HG03571 (cell line): ENCODE measurements around the gene GM2A.
A peak's percentile ranks its signal among the peaks of the same experiment; 100 is the strongest.
"Not testable (repeated sequence)": the region's sequence is repeated elsewhere in the genome, so short reads cannot be mapped to it uniquely, and the experiment has no call there.

ENCODE experiments used
- ATAC-seq: cut with Tn5 transposase; IDR thresholded peaks from one replicate; pipeline ENCODE4 v1.9.1; 2021; ENCODE audit not compliant: unreplicated experiment

The GM2A gene

GRCh38 chr5:151251001-151251551 lies 1.9 kb upstream of the GM2A start:
- ATAC-seq: no peak

- ATAC-seq: no peak
Measured at GRCh38 chr5:151251621-151252020, 1.4 kb upstream of the GM2A start.

- ATAC-seq: no peak
Measured at GRCh38 chr5:151253605-151253950, 593 bp downstream of the GM2A start.

GRCh38 chr5:151254556-151254955 lies 1.6 kb downstream of the GM2A start:
- no peak for ATAC-seq

- ATAC-seq: not testable (repeated sequence)
Measured at GRCh38 chr5:151254990-151255389, 2.0 kb downstream of the GM2A start.

GRCh38 chr5:151255621-151256286 lies 2.8 kb downstream of the GM2A start:
- ATAC-seq: peak; percentile 36

- ATAC-seq: peak; percentile 32
Measured at GRCh38 chr5:151257731-151258181, 4.8 kb downstream of the GM2A start.

GRCh38 chr5:151258201-151258611 lies 5.2 kb downstream of the GM2A start:
- no peak for ATAC-seq

- ATAC-seq: no peak
Measured at GRCh38 chr5:151258816-151259215, 5.8 kb downstream of the GM2A start.

- no peak for ATAC-seq
Measured at GRCh38 chr5:151259931-151260330, 6.9 kb downstream of the GM2A start.

GRCh38 chr5:151262532-151262931 lies 9.5 kb downstream of the GM2A start:
- no peak for ATAC-seq

GRCh38 chr5:151264113-151264512 lies 11.1 kb downstream of the GM2A start:
- ATAC-seq: no peak

GRCh38 chr5:151267491-151268260 lies 14.7 kb downstream of the GM2A start:
- no peak for ATAC-seq

GRCh38 chr5:151270599-151270998 lies 17.6 kb downstream of the GM2A start:
- no peak for ATAC-seq

- ATAC-seq: no peak
Measured at GRCh38 chr5:151271336-151271735, 18.4 kb downstream of the GM2A start.

GRCh38 chr5:151274666-151275065 lies 21.7 kb downstream of the GM2A start:
- ATAC-seq: no peak

- no peak for ATAC-seq
Measured at GRCh38 chr5:151275803-151276202, 22.8 kb downstream of the GM2A start.

- no peak for ATAC-seq
Measured at GRCh38 chr5:151278845-151279244, 25.9 kb downstream of the GM2A start.

- ATAC-seq: no peak
Measured at GRCh38 chr5:151280443-151280842, 27.5 kb downstream of the GM2A start.

GRCh38 chr5:151281001-151281639 lies 28.1 kb downstream of the GM2A start:
- no peak for ATAC-seq

GRCh38 chr5:151283120-151283825 lies 30.3 kb downstream of the GM2A start:
- no peak for ATAC-seq
